RCC 7860 (cell line): ENCODE results near the gene ARAP3.

Experiments used
- DNase-seq: peaks from one replicate; pipeline ENCODE4 v3.0.0-alpha.2; 2015; ENCODE audit warnings: low spot score
- FAIRE-seq: peaks from 2 replicates; lab custom pipeline; 2012; peaks lifted over from hg19 to GRCh38; lab: Jason Lieb, UNC

ARAP3 gene

GRCh38 chr5:141674747-141675146 lies 7.3 kb downstream of the ARAP3 start:
- FAIRE-seq: no peak

GRCh38 chr5:141672841-141673813 lies 8.9 kb downstream of the ARAP3 start:
- DNase-seq (no peak), FAIRE-seq (no peak)

More at GRCh38 chr5:141674747-141675146, 7.3 kb downstream of the ARAP3 start:
- no peak for DNase-seq

- FAIRE-seq: no peak
- no peak for DNase-seq
Observed at GRCh38 chr5:141672071-141672840, 9.8 kb downstream of the ARAP3 start.

GRCh38 chr5:141669520-141669919 lies 12.5 kb downstream of the ARAP3 start:
- DNase-seq (no peak), FAIRE-seq (no peak)

- FAIRE-seq (no peak), DNase-seq (no peak)
Observed at GRCh38 chr5:141668601-141669265, 13.3 kb downstream of the ARAP3 start.

GRCh38 chr5:141665995-141666940 lies 15.8 kb downstream of the ARAP3 start:
- DNase-seq (no peak), FAIRE-seq (no peak)

- peak; percentile 48 for DNase-seq
- FAIRE-seq: no peak
Observed at GRCh38 chr5:141664733-141665461, 17.1 kb downstream of the ARAP3 start.

- DNase-seq (no peak), FAIRE-seq (no peak)
Observed at GRCh38 chr5:141663506-141663905, 18.5 kb downstream of the ARAP3 start.

GRCh38 chr5:141662028-141662427 lies 20.0 kb downstream of the ARAP3 start:
- FAIRE-seq (no peak), DNase-seq (no peak)

- FAIRE-seq (peak; percentile 86), DNase-seq (peak; percentile 95)
Observed at GRCh38 chr5:141657937-141658545, 24.0 kb downstream of the ARAP3 start.

- no peak for FAIRE-seq
- DNase-seq: no peak
Observed at GRCh38 chr5:141657404-141657803, 24.6 kb downstream of the ARAP3 start.

GRCh38 chr5:141656396-141656795 lies 25.6 kb downstream of the ARAP3 start:
- no peak for FAIRE-seq
- DNase-seq: no peak

- FAIRE-seq (no peak), DNase-seq (no peak)
Observed at GRCh38 chr5:141655020-141655419, 27.0 kb downstream of the ARAP3 start.

GRCh38 chr5:141654298-141654697 lies 27.7 kb downstream of the ARAP3 start:
- DNase-seq: peak; percentile 86
- FAIRE-seq: peak; percentile 68

- DNase-seq (no peak), FAIRE-seq (no peak)
Observed at GRCh38 chr5:141651728-141652105, 30.3 kb downstream of the ARAP3 start.

- FAIRE-seq (no peak), DNase-seq (peak; percentile 64)
Observed at GRCh38 chr5:141650851-141651727, 30.9 kb downstream of the ARAP3 start, which contains the start of gene FCHSD1. Gene FCHSD1, minus strand, starts transcription at chr5:141651418. Its CDS starts 50 bp downstream, at chr5:141651368.

- FAIRE-seq (no peak), DNase-seq (no peak)
Observed at GRCh38 chr5:141649972-141650371, 32.1 kb downstream of the ARAP3 start.
